ENCODE results near the gene LRFN5. TPM values are rescaled to one million over a fixed set of nuclear protein-coding genes. Genes with fewer than 3 reads are reported as not detected.

Gene LRFN5
- polyA plus RNA-seq, 3 donors, result not detected

DNA sequence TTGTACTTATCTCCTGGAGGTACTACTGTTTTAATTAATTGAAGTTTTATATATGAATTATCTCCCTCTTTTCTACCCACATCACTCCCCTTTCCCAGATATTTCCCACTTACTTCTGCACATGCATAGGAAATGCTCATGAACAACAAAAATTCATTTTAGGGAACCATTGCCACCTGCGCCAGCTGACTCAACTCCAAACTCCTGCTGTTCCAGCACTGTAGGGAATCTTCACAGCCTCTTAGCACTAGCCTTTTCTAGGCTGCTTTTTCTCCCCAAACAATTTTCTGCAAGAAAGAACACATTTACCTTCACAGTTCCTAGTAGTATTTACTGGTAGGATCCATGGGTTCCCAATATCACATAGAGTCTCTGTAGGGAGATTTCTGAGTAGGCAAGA lies 268.4 kb downstream of the LRFN5 start:
- H3K4me3 ChIP-seq (replicated peaks in 1 of 3; ENCODE audit: low read depth in 2 of 3, low read length in 3 of 3), result no peak overlapping the region
- no peak overlapping the region for H2AFZ ChIP-seq (ENCODE audit: insufficient read depth, low read depth, low read length, poor library complexity, severe bottlenecking)
- Mint-ChIP-seq H3K27me3 (ENCODE audit: low read depth in 3 of 3) (no peaks in the 10 kb centered on the region), H3K9me3 (peaks cover 0 to 9% (median 0%) of the 10 kb centered on the region in 7 donors), H3K4me3 (no peak overlapping the region), H3K27ac (no peak overlapping the region), H3K4me1 (no peaks in the 10 kb centered on the region), H3K36me3 (no peaks in the 10 kb centered on the region)
- H3K4me2 ChIP-seq (replicated peaks; ENCODE audit: extremely low read depth, low read length, poor library complexity, severe bottlenecking), result no peak overlapping the region
- H3K27me3 ChIP-seq (ENCODE audit: control insufficient read depth in 2 of 2, insufficient read depth in 2 of 2, low read length in 2 of 2), result no peaks in the 10 kb centered on the region
- 88% methylated on average over 1 of the region's 1 CpG for WGBS (ENCODE audit: insufficient coverage)
- H3K27ac ChIP-seq (ENCODE audit: low read depth in 1 of 2, low read length in 2 of 2), result no peak overlapping the region
- H3K4me1 ChIP-seq (ENCODE audit: control insufficient read depth in 1 of 2, insufficient read depth in 2 of 2, low read length in 2 of 2), result no peaks in the 10 kb centered on the region
- H3K36me3 ChIP-seq (replicated peaks in 1 of 2; ENCODE audit: control insufficient read depth in 1 of 2, insufficient read depth in 2 of 2, low read length in 2 of 2), result no peaks in the 10 kb centered on the region
- intact Hi-C loops (cut with micrococcal nuclease), result no loop called here
- no peak for DNase-seq
- H4K20me1 ChIP-seq (ENCODE audit: insufficient read depth, low read length), result no peaks in the 10 kb centered on the region
- H3K79me2 ChIP-seq (ENCODE audit: insufficient read depth, low read length), result no peaks in the 10 kb centered on the region
- no peaks in the 10 kb centered on the region for H3K9me3 ChIP-seq (replicated peaks in 1 of 2; ENCODE audit: control insufficient read depth in 1 of 2, insufficient read depth in 1 of 2, low read length in 2 of 2)
- TF ChIP-seq, protein P1, sequence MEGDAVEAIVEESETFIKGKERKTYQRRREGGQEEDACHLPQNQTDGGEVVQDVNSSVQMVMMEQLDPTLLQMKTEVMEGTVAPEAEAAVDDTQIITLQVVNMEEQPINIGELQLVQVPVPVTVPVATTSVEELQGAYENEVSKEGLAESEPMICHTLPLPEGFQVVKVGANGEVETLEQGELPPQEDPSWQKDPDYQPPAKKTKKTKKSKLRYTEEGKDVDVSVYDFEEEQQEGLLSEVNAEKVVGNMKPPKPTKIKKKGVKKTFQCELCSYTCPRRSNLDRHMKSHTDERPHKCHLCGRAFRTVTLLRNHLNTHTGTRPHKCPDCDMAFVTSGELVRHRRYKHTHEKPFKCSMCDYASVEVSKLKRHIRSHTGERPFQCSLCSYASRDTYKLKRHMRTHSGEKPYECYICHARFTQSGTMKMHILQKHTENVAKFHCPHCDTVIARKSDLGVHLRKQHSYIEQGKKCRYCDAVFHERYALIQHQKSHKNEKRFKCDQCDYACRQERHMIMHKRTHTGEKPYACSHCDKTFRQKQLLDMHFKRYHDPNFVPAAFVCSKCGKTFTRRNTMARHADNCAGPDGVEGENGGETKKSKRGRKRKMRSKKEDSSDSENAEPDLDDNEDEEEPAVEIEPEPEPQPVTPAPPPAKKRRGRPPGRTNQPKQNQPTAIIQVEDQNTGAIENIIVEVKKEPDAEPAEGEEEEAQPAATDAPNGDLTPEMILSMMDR (IDR thresholded peaks at IDR 0.05), result no peak
- no peak overlapping the region for H3K9ac ChIP-seq (ENCODE audit: insufficient read depth, low read length, poor library complexity, severe bottlenecking)

DNA sequence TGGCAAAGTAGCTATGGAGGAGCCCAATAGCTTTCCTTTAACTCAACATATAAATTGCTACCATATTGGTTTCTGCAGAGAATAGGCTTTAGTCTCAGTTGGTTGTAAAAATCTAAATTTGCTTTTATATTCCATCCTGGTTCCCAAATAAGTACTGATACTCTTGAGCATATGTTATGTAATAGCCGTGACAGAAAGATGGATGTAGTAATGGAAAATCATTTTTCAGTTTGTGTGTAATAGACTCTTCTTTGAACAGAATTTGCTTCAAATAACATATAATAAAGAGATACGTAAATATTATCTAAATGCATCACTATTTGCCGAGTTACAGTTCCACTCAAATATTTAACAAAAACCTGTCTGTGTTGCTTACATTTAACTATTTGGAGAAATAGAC lies 271.6 kb downstream of the LRFN5 start:
- Histone ChIP-seq H3K9me3 (replicated peaks in 1 of 2; ENCODE audit: control insufficient read depth in 1 of 2, insufficient read depth in 1 of 2, low read length in 2 of 2) (no peaks in the 10 kb centered on the region), H3K4me3 (replicated peaks in 1 of 3; ENCODE audit: low read depth in 2 of 3, low read length in 3 of 3) (no peak overlapping the region), H3K79me2 (ENCODE audit: insufficient read depth, low read length) (no peaks in the 10 kb centered on the region), H3K36me3 (replicated peaks in 1 of 2; ENCODE audit: control insufficient read depth in 1 of 2, insufficient read depth in 2 of 2, low read length in 2 of 2) (no peaks in the 10 kb centered on the region), H2AFZ (ENCODE audit: insufficient read depth, low read depth, low read length, poor library complexity, severe bottlenecking) (no peak overlapping the region), H4K20me1 (ENCODE audit: insufficient read depth, low read length) (no peaks in the 10 kb centered on the region), H3K27me3 (ENCODE audit: control insufficient read depth in 2 of 2, insufficient read depth in 2 of 2, low read length in 2 of 2) (no peaks in the 10 kb centered on the region), H3K27ac (ENCODE audit: low read depth in 1 of 2, low read length in 2 of 2) (no peak overlapping the region), H3K9ac (ENCODE audit: insufficient read depth, low read length, poor library complexity, severe bottlenecking) (no peak overlapping the region), H3K4me1 (ENCODE audit: control insufficient read depth in 1 of 2, insufficient read depth in 2 of 2, low read length in 2 of 2) (no peaks in the 10 kb centered on the region), H3K4me2 (replicated peaks; ENCODE audit: extremely low read depth, low read length, poor library complexity, severe bottlenecking) (no peak overlapping the region)
- Mint-ChIP-seq H3K27me3 (ENCODE audit: low read depth in 3 of 3) (peaks cover 0 to 1% (median 0%) of the 10 kb centered on the region in 3 donors), H3K9me3 (peaks cover 0 to 10% (median 0%) of the 10 kb centered on the region in 7 donors), H3K4me1 (no peaks in the 10 kb centered on the region), H3K36me3 (no peaks in the 10 kb centered on the region), H3K27ac (no peak overlapping the region), H3K4me3 (no peak overlapping the region)
- no peak for DNase-seq
- WGBS (ENCODE audit: insufficient coverage), result no CpG with 5 or more reads among the region's 3 CpGs
- TF ChIP-seq, protein P1 (IDR thresholded peaks at IDR 0.05), result no peak
- intact Hi-C loops (cut with micrococcal nuclease), result no loop called here
